CD4-positive, alpha-beta T cell treated with Interleukin-12 subunit alpha and Interleukin-12 subunit beta, for 1 hour (primary cell): ENCODE results near the gene BHLHE41.

ENCODE experiments used
- DNase-seq: peaks from one replicate; pipeline ENCODE4 v3.0.0-alpha.2; 2020

The BHLHE41 gene

DNA sequence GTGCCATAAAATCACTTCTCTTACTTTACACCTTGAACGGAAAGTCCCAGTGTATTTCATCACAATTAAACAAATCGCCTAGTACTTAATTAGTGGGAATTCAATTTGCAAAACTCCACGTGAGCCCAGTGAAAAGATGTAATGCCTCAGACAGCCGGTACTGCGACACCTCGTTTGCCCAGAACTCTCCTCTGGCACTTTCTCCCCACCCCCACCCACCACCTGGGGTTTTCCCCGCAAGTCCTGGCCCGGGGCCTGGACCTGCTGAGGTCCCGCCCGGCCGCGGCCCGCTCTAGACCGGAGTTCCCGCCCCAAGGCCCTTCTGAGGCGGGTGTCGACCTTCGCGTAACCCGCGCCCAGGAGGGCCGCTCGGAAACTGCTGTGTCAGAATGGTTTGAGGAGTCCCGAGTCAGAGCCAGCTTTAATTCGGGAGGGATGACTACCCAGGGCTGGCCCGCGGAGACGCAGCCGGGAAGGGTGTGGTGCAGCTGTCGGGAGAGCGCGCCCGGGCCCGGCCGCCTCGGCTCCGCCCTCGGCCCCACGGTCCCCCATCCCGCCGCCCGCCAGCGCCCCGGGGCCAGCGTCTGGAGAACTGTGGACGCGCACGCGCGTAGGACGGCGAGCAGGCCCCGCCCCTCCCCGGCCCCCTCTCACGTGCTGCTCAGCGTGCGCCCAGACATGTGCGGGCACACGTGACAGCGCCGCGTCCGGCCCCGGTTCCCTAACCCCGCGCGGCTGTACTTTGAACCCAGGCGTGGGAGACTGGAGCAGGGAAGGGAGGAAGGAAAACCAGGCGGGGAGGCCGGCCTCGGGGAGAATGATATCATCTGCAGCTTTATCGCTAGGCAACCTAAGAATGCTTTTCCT is 10.8 kb downstream of the BHLHE41 start:
- DNase-seq, result peak; percentile 75

DNA sequence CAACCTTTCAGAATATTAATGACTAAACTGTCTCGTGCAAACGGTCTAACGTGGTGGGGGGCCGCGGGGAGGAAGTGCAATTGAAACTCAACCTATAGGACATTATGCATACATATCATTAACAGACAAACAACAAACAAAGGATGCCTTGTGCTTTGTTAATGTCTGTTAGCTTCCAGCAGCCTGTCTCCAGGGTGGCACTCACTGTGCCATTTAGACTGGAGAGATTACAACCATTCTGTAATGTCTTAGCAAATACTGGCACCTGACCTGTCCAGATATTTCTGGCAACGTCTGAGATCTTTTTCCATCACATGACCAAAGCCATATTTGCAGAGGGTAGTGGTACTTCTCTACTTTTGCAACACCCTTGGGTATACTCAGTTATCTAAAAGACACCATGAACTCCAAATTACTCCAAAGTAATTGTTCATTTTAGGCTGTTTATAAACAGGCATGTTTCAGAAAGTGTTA is 11.6 kb downstream of the BHLHE41 start:
- no peak for DNase-seq

DNA sequence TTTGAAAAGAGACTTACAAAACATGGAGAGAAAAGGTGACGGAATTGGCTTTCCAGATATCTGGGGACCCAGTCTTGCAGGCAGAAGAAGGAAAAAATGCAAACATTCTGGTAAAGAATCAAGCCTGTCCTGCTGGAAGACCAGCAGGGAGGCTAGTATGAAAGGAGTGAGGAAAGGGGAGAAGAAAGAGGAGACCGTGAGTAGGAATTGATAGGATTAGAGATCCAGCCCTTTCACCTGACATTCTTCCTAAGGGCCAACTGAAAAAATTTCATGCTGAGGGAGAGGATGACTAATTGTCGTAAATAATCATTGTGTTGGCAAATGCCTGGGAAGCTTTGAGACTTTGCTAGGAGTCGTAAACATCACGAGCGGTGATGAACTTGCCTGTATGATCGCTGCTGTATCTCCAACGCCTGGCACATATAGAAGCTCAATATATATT is 12.1 kb downstream of the BHLHE41 start:
- DNase-seq, result no peak

DNA sequence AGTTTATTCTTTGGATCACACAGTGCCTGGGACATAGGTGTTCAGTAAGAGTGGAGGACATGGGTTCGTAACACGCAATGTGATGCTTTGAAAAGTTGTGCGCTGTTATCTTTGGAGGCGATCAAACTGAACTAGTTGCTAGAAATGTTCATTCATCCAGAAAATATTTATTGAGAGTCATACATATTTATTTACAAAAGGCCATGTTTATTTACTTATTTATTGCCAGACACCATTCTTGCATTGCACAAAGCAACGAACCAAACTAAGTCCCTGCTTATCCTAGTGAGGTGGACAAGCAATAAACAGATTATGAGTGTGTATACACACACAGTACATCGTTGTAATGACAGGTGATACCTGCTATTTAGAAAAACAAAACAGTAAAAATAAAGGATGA is 12.6 kb downstream of the BHLHE41 start:
- DNase-seq, result no peak

DNA sequence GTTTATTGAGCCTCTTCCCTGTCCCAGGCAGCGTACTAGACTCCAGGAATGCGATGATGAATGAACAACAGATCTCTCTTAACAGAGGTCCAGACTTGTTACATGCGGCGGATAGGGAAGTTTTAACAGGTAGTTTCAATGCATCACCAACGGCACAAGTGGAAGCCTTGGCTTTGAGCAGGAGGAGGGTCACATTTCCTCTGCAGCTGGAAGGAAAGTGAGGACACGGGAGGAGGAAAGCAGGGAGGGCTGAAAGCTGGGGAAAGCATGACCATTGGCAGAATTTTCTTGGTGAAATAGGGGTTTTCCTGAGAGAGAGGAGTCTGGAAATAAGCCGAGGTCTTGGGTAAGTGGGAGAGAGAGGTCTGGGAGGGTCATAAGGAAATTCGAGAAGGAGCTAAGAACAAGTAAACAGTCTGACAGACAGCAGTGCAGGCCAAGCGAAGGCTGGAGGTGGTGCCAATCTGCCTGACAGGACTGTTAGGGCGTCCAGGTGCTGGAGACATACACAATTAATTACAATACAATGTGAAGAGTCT is 15.4 kb downstream of the BHLHE41 start:
- no peak for DNase-seq

DNA sequence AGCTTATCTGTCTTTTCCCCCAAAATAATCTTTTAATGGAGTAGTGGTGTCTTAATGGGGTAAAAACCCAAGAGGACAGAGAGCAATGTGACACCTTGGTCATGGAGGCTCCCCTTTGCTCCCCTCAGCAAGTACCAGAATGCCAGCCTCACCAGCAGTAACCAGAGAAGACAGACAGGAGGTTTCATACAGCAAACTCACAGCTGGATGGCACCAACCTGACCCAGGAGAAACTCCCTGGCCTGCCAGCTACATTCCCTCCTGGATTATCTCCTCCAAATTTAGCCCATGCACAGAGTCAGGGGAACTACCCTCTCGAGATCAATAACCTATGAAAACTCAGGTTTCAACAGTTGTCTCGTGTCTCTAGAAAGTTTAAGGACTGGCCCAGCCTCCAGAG is 15.9 kb downstream of the BHLHE41 start:
- DNase-seq, result no peak

DNA sequence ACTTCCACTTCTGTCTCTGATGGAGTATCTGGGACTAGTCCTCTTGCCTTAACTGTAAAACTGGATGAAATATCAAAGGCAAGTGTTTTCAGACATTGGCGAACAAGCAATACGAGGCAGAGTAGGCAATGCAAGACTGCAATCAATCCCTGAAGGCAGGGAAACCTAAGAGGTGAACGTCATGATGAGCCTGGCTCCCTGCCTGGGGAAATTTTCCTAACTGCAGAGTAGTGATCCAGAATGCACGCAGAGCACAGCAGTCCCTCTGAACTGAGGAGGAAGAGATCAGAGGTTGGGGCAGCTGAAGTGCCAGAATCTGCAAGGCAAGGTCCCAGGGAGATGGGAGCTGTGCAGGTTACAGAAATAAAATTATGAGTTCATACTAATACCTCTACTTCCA is 18.5 kb downstream of the BHLHE41 start:
- DNase-seq, result no peak

DNA sequence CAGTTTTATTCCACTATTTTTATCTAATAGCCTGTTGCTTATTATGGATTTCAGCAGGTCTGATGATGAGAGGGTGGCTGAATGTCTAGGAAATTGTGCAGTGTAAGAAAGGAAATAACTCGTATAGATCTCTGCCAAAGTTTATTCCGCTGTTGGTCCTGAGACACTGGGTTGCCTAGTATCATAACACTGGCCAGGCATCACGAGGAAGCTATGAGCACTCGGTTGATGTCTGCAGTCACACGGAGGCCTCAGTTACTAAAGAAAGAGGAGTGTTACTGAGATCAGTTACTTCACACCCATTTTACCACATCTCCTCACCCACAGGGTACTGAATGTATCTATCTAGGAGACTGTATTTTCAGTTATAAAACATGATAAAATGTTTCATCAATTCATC is 21.9 kb downstream of the BHLHE41 start:
- DNase-seq, result no peak

DNA sequence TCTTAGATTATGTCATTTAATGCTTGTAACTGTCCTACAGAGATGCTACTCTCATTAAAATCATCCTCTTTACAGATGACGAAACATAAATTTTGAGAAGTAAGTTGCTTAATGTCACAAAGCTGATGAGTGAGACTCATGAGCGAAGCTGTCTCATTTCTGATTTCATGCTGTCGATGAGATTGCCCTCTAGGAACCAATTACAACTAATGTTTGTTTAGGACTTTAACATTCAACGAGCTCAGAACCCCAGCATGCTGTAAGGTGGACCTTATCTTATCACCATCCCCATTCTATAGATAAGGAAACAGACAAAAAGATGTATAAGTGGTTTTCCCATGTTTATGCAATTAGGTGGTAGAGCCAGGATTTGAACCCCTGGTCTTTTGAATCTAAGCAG is 23.1 kb downstream of the BHLHE41 start:
- DNase-seq, result no peak

DNA sequence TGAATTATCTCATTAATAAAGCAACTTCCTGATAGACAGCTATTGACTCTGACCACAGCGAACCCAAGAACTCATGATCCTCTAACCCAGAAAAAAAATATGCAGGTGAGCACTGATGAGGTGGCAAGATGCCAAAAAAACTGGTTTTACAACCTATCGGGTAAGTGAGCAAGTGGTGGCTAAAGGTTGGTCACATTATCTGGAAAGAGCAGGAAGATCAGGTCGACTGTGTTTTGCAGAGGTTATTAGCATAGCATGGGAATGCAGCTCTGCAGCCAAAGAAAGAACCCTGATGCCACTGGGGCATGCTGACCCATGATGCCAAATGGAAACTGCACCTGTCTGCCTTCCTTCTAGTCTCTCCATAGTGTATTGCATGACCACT is 23.5 kb downstream of the BHLHE41 start:
- no peak for DNase-seq

DNA sequence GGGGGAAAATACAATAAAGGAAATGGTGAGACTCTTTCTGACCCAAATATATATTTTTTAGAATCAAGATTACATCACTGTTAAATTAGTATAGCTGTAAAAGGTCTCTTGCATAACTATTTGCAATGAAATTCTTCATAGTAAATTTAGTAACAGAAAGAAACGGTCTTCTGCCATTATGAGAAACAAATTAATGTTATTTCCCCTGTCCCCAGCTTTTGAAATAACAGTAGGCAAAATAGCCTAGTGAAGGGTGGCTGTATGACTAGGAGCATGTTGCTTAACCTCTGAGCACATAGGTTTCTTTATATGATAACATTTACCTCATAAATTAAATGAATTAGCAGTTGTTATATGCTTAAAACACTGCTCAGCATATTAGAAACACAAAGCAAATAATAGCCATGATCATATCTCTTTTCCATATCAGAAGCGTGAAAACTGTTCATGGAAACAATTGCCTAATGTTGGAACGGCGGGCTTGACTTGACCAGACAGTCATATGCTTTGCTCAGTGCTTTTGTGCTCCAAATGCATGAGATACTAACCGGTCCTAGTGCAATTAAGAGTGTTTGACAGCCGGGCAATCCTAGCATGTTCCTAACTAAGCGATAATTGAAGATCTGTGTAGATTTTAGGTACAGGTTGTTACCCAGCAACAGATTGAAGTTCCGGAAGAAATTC is 24.0 kb downstream of the BHLHE41 start:
- no peak for DNase-seq

DNA sequence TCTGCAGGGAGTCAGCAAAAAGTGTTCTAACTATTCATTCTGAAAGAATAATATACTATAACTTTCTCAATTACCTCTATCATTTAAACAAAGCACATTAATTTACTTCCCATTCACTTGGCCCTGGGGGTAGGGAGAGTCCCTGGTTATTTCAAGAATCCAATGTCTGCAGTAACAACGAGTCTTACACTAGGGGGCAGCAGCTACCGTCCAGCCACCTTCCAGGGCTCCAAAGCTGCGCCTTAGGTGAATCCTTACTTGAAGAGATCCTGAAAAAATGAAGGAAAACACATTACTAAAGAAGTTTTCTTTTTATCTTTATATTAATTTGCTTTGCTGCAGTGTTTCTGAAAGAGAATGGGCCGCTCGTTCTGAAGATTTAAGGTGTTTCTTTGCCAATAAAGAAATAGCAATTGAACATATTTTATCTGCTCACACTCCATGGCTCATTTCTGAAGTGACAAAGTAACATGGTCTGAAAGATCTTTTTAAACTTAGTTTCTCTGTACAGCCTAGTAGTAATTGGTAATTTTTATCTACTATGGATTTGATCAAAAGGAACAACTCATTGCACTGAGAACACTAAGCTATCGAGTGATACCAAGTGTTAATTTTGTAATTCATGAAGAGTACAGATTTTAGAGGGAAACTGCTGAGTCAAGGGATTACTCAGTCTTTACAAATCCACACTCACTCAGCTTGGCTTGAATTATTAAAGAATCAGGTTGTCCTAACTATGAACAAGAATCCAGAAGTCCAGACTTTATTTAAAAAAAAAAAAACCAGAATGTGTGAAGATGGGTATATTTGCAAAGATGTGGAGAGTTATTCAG is 27.6 kb downstream of the BHLHE41 start:
- DNase-seq, result peak; percentile 59

DNA sequence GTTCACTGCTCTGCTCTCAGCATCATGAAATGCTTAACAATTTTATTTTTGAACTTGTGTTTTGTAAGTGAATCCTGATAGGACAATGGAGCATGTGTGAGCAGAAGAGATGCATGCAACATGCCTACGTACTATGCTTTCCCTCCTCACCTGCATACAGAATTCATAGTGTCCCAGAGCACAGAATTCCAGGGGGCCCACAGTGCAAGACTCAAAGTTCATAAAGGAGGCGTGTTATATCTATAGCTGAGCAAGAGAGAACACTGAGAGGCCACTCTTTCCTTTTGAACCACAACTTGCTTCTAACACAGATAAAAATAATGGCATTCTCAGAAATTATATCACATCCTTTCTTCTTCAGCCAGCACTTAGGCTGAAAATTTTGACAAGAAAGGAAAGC is 28.8 kb downstream of the BHLHE41 start:
- no peak for DNase-seq

DNA sequence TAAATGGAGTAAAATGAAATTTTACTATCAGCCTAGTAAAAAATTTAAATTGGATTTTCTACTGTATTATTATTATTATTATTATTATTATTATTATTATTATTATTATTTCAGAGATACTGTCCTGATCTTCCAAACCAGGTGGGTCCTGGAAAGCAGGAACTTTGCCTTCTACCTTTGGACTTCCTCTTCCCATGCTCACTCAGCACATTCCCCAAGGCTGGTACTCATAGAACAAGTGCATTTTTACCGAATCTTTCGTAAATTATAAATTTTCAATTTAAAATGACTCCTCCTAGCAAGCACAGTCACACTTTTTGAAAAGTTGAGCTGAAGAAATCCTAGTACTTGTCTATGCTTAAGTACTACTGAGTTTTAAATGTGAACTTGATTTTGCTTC is 29.7 kb downstream of the BHLHE41 start:
- DNase-seq, result no peak

DNA sequence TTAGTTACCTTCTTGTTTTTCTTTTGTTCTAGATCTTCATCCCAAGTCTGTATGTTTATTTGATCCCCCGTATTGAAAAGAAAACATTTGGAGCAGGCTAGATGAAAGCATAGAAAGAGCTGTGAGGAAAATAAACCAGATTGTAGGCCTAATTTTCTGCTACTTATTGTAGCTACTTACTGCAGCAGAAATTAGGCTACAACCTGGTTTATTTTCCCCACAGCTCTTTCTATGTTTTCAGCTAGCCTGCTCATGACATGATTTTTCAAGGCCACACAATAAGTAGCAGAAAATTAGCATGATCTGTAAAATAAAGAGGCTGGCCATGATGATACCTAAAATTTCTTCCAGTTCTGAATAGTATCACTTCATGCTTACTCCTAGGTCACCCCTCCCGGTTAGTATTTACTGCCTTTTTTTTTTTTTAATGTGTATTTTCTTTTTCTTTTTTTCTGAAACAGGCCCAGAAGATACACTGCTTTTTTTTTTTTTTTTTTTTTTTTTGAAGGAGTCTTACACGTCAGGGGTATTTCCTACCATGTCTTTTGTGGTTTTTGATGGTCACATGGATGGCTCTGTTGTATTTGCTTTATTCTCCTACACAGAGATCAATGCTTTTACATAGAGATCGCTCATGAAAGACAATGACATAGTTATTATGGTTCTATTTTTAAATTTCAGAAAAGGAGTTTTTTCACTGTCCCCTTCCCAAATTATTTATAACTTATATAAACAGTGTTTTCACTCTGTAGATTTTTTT is 32.3 kb downstream of the BHLHE41 start:
- DNase-seq, result no peak

DNA sequence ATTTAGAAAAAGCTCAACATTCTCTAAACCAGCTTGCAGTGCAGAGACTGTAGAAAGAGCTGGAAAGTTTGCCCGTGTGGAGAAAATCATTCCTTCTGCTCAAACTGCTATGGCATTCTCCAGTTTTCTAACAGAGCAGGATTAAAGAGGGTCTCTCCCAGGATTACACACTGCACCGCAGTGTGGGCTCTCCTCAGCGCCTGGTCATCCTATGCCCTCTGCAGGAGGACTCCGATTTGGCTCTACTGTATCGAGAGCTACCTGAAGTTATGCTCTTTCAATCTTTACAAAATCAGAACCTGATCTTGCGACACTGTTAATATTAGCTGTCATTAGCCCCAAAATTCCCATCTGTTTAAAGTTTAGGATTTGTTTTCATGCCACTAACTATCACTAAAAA is 33.0 kb downstream of the BHLHE41 start:
- DNase-seq, result no peak

DNA sequence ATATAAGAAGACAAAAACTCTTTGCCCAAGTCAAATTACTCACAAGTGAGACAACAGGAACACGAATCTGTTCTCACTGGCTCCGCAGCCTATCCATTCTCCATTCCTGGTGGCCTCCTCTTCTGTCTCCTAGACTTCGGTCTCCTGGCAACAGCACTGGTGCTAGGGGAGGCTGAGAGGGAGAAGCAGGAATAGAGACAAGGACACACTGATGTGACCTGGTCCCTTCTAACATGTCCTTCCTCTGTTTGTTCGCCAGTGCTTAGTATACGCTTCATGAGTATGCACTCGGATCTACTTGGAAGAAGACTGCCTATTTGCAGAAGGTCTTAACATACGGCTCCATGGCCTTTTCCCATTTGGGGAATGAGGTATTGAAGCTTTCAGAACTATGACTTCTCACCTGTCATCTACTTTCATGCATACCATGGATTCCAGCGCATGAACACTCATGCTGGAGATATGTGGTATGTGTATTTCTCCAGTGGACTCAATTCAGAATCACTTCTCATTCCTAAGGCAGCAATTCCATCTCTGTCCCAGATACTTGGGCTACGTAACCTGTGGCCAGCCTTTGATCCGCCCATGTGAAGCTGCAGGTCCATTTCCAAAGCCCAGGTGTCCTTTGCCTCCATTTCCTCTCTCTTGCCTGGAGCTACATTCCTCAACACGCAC is 33.9 kb downstream of the BHLHE41 start:
- no peak for DNase-seq

DNA sequence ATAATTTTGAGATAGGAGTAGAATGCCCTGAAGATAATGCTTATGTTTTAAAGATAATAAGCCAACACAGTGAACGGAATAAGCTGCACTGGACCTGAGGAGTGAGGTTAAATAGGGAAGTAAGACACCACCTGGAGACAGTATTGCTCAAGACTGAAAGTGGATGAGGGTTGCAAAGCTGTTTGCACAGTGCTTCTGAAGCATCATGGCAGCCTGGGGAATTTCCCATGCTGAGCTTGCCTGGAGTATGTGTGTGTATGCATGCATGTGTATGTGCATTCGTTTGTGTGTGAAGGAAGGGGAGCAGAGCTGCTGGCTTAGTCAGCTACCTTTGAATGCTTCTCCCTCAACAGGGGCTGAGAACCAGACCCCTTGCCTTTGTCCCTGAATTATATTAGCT is 35.8 kb downstream of the BHLHE41 start:
- DNase-seq, result no peak

DNA sequence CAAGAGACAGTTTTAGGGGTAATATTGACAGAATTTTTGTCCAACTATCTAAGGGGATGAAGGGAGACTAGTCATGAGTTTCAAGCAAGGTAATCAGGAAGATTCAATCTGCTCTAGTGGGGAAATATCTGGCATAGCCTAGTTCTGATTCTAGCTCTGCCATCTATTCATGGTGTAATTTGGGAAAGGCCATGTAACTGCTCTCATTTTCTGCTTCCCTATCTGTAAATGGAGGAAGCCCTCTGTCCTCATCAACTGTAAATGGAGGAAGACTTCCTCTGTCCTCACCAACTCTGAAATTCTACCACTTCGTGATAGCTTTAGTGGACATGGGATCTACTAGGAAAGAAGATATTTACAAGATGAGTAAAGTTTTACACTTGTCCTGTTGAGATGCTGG is 37.9 kb downstream of the BHLHE41 start:
- no peak for DNase-seq

DNA sequence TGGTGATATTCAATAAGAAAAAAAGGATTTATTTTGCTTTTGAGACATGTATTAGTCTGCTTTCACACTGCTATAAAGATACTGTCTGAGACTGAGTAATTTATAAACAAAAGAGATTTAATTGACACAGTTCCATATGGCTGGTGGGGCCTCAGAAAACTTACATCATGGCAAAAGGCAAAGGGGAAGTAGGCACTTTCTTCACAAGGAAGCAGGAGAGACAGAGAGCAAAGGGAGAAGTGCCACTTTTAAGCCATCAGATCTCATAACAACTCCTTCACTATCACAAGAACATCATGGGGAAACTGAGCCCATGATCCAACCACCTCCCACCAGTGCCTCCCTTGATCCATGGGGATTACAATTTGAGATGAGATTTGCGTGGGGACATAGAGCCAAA is 43.9 kb downstream of the BHLHE41 start:
- DNase-seq, result no peak

DNA sequence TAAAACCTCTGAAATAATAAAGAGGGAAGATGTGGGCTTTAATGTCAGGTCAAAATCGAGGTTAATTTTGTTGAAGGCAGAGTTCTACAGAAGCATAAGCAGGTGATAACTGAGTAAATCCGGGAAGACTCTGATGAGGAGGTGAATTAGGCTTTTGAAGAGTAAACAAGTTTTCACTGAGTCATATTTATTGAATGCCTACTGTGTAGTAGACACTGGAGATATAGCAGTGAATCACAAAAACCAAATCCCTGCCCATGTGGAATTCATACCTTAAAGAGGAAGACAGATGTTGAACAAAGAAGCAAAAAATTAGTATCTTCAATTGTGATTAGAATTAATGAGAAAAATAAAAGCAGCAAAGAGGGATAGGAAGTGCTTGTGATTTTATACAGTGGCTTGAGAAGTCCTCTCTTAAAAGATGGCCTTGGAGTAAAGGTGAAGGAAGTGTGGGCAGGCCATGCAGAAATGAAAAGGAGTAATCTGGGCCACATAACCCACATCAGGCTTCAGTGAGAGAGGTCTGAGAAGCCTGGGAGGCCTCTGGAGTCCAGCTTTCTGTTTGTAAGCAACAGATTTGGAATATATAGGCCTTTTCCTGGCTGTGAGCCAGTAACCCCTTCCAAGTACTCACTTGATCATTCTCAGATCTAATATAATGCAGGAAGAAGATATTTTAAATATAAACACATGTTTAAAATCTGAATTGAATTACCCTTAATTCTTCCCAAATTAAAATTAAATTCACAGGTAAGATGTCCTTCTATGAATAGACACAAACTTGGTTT is 46.7 kb downstream of the BHLHE41 start:
- no peak for DNase-seq
